Tibial artery (tissue), 4 donors: ENCODE results near the gene LYPD6.

Experiments
- DNase-seq, 2 donors: peaks; one replicate each; pipeline ENCODE4 v3.0.0-alpha.2; 2019
- H3K27ac ChIP-seq, 2 donors: fragments of 200-600 bp; sonication (generic) in 1 of 2; 1 replicate in 1 of 2; 2 replicates in 1 of 2; pipeline ENCODE4 v1.5.1; 2018 to 2019; ENCODE audit warnings: mild to moderate bottlenecking in 1 of 2
- H3K27me3 ChIP-seq, 2 donors: fragments of 200-600 bp; sonication (generic) in 1 of 2; one replicate each; pipeline versions ENCODE4 v1.5.1 to v1.6.0; 2016 to 2019
- H3K36me3 ChIP-seq, 3 donors: fragments of 200-600 bp; sonication (generic) in 2 of 3; one replicate each; pipeline ENCODE4 v1.5.1; 2016 to 2019; ENCODE audit warnings: mild to moderate bottlenecking in 2 of 3
- H3K4me1 ChIP-seq, 4 donors: fragments of 200-600 bp; sonication (generic) in 2 of 4; 1 replicate in 3 of 4; 2 replicates in 1 of 4; pipeline ENCODE4 v1.5.1; 2016 to 2019
- H3K4me3 ChIP-seq, 2 donors: fragments of 200-600 bp; sonication (generic) in 1 of 2; 1 replicate in 1 of 2; 2 replicates in 1 of 2; pipeline ENCODE4 v1.5.1; 2018 to 2019; ENCODE audit warnings: mild to moderate bottlenecking in 2 of 2
- H3K9me3 ChIP-seq, 3 donors: fragments of 200-600 bp; sonication (generic) in 1 of 3; one replicate each; pipeline ENCODE4 v1.5.1; 2016 to 2019
- intact Hi-C: fragments of 100-400 bp; cut with DNase I; formaldehyde crosslinking; loops from one replicate; pipeline ENCODE4 v1.15.0; 2023; ENCODE audit warnings: low total_unique reads
- TF ChIP-seq, protein P1 (sequence below), 2 experiments: fragments of 200-600 bp in 1 of 2; fragments of 450-650 bp in 1 of 2; IDR thresholded peaks; one replicate each; pipeline ENCODE4 v1.5.1; 2017 to 2019; ENCODE audit warnings: antibody characterized with exemption in 2 of 2, mild to moderate bottlenecking in 1 of 2, moderate library complexity in 1 of 2

LYPD6 gene

DNA sequence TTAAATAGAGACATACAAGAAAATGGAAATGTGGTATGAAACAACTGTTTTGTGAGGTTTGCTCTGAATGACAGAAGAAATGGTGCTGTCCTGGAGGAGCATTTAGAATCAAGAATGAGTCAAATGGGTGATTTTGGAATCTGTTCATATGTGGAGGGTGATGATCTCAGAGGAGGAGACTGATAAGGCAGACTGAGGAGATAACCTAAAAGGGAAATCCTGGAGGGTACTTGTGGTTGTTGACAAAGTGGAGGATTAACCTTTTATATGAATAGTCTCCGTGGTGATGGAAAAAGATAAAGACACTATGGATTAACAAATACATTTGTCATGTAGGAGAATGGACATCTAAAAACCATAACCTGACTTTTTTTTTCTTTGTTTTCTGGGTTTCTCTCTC, 183.1 kb downstream of the LYPD6 start:
- Histone ChIP-seq H3K4me1 (no peaks in the 10 kb centered on the region), H3K4me3 (no peak overlapping the region), H3K27me3 (no peaks in the 10 kb centered on the region), H3K9me3 (no peaks in the 10 kb centered on the region), H3K36me3 (no peaks in the 10 kb centered on the region), H3K27ac (no peak overlapping the region)
- intact Hi-C loops = no loop called here
- no peak for DNase-seq
- TF ChIP-seq, protein P1, sequence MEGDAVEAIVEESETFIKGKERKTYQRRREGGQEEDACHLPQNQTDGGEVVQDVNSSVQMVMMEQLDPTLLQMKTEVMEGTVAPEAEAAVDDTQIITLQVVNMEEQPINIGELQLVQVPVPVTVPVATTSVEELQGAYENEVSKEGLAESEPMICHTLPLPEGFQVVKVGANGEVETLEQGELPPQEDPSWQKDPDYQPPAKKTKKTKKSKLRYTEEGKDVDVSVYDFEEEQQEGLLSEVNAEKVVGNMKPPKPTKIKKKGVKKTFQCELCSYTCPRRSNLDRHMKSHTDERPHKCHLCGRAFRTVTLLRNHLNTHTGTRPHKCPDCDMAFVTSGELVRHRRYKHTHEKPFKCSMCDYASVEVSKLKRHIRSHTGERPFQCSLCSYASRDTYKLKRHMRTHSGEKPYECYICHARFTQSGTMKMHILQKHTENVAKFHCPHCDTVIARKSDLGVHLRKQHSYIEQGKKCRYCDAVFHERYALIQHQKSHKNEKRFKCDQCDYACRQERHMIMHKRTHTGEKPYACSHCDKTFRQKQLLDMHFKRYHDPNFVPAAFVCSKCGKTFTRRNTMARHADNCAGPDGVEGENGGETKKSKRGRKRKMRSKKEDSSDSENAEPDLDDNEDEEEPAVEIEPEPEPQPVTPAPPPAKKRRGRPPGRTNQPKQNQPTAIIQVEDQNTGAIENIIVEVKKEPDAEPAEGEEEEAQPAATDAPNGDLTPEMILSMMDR (IDR thresholded peaks at IDR 0.05) = no peak
